GM15510 (cell line): ENCODE measurements around the gene COLEC12.

Experiments
- POLR2A ChIP-seq: IDR thresholded peaks from 3 replicates; pipeline ENCODE4 v1.6.1; 2011; ENCODE audit warnings: borderline replicate concordance; ENCODE audit not compliant: insufficient read length; ENCODE audit errors: extremely low read depth

COLEC12 gene

DNA sequence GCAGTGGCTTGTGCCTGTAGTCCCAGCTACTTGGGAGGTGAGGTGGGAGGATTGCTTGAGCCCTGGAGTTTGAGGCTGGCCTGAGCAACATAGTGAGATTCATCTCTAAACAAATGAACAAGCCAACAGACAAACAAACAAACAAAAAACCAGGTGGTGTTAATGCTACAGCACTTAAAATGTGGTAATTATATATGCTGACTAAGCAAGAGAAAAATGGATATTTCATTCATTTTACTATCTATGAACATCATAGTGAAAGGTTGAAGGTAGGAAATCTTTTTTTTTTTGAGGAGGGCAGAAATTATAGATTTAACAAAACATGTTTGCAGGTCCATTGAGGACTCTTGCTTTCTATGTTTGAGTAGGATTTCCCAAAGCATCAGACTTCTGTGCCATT is 190.5 kb downstream of the COLEC12 start:
- no peak for TF ChIP-seq POLR2A

DNA sequence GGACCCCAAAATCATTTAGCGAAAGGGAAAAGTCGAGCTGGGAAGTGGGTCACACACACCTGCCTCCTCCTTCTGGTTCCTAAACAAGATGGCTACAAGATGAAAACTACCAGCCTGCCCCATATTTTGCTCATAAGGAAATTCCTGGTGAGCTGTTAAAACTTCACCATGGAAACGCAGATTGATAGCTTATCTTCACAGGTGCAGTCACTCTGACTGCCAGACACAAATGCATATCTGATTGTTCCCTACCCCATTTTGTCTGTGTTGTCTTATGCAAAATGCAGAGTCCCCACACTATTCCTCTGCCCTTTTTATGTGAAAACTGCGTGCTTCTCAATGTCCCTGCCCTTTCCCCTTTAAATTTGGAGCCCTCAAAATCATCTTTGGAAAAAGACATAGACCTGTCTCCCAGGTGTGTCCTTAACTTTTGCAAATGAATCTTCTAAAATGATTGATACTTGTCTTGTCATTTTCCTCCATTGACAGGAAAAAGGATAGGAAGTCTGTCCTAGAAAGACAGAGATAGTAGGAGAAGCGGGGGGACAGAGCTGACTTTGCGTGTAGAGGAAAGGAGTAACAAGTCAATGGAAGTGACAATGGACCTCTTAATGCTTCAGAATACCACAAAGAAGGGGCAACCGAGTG is 193.8 kb downstream of the COLEC12 start:
- TF ChIP-seq POLR2A = no peak

DNA sequence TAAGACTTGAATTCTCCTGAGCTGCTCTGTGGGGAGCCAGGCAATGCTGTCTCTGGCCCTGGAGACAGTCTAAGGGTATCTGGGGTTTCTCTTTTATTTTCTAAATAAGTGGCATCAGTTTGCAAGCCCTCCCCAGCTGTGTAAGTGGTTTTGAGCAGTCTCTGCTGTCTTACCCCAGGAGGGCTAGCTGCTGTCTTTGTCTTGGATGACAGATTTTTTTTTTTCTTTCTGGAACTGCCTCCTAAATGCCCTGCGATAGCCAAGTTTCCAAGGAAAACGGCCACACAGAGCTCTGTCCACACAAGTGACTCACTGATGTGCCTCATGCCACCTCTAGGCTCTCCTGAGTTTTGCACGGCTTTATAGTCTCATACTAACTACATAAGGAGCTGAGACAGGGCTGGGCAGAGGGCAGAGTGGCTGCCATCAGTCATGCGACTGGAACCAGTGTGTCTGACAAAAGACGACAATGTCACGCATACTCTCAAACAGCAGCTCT is 195.4 kb downstream of the COLEC12 start:
- TF ChIP-seq POLR2A = no peak

DNA sequence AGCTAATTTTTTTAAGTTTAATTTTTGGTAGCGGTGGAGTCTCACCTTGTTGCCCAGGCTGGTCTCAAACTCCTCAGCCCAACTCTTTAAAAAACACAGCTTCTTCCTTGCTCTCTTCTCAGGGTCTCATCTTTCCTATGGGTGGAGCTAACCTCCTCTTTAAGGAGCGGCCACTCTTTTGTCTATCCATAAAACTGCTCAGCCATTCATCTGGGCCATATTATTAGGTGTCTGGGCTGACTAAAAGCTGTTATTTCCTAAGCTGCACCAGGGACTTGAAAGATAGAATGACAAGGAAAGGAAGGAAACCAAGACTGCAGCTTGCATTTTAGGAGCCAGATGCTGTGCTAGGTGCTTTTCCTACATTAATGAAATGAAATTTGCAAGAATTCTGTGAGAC is 196.9 kb downstream of the COLEC12 start:
- no peak for TF ChIP-seq POLR2A

DNA sequence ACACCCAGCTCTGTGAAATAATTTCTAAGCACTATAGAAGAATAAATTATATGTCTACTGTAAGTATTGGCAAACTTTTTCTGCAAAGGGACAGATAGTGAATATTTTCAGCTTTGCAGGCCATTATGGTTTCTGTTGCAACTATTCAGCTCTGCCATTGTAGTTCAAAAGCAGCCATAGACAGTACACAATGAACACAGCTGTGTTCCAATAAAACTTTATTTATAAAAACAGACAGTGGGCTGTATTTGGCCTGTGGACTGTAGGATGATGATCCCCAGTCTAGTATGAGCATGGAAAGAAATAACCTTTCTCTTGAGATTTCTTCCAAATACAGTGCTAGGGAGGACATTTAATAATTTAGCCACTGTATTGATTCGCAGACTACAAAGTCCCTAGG is 197.5 kb downstream of the COLEC12 start:
- TF ChIP-seq POLR2A = no peak

DNA sequence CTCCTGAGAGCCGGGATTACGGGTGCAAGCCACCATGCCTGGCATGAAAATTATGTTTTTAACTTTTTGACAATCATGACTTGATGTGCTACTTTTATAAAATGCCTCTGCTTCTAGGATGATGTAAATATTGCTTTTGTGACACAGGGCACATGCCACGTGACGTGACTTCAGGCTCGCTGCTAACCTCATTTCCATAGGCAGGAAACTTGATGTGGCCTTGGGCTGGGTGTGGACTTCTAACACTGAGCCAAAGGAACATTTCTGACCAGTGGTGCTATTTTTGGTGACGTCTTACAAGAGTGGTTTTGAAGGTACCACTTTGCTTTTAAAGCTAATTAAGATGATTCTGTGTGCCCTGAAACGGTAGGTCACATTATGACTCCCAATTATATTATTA is 198.4 kb downstream of the COLEC12 start:
- TF ChIP-seq POLR2A = no peak

DNA sequence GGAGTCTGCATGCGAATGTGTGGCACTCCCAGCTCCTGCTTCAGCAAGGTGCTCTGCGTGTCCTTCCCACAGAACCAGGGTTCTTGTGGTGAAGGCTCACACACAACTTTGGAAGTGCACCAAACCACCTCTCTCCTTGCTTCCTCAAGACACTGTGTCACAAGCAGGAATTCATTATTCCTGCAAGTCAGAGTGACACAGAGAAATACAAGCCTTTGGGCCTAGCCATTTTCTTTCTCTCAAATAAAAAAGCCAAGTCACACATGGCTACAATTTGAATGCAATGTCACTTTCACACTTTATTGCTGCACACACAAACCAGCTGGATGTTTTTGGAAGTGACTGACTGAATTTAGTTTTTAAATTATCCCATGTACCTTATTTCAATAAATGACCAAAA is 202.6 kb downstream of the COLEC12 start:
- no peak for TF ChIP-seq POLR2A

DNA sequence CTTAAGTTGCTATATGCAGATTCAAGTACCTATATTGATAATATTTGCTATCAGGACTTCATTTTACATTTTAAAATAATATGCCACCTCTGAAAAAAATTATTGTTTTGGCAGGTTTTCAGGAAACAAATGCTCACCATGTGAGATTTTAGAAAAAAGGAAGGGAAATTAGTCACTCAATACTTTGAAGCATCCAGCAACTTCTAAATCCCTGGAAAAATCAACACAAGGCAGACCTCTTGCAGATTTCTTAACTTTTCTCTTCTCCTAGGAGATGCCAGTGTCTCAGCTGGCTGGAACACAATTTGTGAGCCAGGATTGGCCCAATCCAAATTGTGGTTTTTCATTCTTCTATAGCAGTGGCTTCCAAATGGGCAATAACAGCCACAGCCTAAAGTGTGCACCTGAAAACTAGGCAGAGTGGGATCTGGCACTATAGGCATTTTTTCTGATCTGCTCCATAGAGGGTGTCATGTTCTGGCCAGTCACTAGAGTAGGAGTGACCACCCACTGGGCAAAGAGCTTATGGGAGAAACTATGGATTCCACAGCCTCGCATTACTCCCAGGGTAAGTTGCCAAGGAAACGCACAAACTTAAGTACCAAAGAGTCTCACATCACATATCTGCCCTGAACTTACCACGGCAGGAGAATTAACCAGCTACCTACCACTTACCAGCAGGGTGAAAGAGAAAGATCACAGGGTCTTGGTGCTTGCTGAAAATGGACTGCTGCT is 204.6 kb downstream of the COLEC12 start:
- no peak for TF ChIP-seq POLR2A

DNA sequence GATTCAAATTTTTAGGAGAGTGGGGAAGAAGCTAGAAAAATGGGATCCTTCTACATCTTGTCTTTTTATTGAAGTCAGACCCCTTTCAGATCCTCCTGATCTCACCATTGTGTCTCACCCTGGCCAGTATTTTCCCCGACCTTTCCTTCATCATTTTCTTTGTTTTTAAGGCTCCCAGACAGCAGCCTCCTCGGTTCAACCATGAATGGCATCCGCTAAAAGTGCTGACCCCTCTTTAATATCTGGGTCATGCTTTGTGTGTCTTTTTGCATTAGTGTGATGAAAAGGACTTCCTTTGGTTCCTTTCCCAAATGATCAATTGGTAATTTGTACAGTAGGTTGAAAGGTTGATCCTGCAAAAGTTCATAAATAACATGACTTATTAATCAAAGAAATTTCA is 205.9 kb downstream of the COLEC12 start:
- no peak for TF ChIP-seq POLR2A

DNA sequence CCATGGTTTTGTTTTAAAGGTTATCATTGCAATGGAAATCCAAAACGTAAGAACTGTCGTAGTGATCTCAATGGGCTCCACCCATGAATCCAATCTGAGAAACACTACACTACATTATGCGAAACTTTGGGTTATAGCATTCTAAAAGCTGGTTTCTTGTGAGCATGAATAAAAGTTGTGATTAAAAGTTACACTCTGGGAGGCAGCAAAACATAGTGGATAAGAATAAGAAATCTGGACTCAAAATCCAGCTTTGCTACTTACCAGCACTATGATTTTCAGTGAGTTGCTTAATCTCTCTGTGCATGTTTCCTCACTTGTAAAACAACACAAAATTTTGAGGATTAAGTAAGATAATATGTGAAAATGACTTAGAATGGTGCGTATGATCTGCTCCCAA is 207.0 kb downstream of the COLEC12 start:
- TF ChIP-seq POLR2A = no peak

DNA sequence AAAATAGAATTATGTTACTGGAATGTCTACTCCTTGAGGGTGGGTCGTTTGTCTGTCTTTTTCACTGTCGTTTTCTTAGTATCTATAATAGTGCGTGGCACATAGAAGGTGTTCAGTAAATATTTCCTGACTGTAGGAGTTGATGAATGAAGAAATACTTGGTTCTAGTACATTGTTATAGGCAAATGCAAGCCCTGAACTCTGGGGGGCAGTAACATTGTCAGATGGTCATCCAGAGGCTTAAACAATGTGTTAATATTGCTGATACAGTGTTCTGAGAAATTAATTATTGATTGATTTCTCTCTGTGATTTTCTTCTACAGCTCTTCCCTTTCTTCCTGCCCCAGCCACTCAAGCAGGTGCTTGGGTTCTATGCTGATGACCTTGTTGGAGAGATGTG is 208.2 kb downstream of the COLEC12 start:
- no peak for TF ChIP-seq POLR2A

DNA sequence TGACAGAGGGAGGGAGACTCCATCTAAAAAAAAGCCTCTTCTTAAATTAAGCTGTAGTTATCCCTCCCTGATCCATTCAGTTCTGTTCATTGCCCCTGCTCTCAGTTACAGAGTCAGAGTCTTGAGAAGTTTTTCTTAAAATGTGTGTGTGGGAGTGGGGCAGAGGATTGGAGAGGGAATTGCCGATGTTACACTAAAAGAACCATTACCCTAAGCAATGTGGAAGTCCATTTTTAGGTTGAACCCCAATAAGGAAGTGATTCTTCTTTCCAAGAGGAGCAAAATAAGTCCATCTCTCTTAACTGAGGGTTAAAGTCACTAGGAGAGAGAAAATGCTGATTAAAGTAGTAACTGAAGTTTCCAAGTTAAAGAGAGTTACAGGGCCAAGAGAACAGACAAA is 211.5 kb downstream of the COLEC12 start:
- no peak for TF ChIP-seq POLR2A

DNA sequence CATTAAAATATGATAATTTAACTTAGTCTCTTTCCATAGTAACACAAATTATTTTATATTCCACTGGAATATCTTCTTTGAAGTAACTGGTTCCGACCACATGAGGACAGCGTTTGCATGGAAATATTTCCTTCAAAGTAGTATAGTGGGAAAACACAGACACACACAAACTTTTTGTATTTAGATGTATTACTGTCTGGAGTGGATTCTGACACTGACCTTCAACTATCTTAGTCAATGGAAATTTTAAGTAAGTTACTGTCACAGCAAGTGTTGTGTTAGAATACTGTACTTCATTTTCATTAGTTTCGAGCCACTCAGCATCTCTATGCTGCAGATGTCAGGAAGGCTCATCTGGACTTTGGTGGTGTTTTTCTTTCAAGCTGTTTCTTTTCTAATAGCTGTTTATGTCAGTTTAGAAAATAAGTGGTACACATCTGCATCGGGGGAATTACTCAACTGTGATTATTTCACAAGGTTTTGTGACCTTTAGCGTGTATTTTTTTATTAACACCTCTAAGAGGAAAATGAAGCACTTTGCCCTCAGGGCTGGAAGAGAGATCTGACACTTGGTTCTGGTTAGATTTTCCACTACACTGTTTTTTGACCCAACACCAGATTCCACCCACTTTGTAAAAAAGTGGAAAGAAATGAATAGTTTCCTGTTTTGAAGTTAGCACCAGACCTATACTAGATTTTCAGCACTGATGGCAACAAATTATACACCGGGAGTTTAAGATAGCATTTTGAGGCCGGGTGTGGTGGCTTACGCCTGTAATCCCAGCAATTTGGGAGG is 213.8 kb downstream of the COLEC12 start:
- TF ChIP-seq POLR2A = no peak

DNA sequence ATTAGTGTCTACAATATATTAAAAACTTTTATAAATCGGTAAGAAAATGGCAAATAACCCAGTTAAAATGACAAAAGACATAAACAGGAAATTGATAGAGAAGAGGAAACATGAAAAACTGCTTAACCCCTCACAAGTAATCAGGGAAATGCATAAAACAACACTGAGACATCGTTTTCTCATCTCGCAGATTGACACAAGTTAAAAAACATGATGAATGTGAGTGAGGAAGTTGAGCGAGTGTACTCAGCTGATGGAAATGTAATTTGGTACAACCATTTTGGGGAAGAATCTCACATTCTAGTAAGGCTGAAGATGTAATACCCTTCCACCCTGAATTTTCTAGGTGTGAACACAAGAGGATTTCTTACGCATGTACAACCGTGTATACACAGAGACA is 214.7 kb downstream of the COLEC12 start:
- no peak for TF ChIP-seq POLR2A

DNA sequence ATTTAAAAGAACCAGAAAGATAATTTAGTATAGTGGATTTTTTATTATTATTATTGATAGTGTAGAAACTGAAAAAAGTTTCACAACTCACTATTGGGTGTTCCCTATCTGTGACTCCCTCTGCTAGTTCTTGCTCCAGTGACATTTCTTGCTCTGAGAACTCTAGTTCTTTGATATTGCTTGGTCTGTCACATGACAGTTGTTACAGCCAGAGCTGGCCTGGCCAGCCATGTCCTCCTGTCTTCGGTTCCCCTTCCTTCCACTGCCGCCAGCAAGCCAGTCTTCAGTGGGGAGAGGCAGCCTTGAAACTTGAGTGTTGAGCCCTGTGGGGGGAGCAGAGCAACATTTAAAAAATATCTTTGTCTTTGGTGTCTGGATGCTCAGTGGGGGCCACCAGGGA is 225.0 kb downstream of the COLEC12 start:
- no peak for TF ChIP-seq POLR2A
